ENCODE results near the gene HAO1.

The HAO1 gene

DNA sequence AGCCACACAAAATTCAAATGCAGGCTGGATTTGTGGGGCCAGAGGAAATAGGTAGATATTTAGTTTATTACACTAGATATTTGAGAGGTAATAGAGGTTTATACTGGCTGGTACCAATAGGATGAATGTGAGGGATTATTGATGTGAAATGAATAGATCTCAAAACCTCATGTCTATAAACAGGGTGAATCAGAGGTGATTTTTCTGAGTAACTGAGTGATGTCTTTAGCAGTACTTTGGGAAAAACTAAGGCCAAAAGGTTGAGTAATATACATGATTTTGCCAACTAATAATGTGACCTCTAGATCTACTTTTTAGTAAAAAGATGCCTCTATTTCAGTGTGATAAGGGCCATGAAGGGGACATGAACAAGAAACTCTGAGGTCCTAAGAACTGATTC is 86.8 kb downstream of the HAO1 start:
- TF ChIP-seq, protein P1, sequence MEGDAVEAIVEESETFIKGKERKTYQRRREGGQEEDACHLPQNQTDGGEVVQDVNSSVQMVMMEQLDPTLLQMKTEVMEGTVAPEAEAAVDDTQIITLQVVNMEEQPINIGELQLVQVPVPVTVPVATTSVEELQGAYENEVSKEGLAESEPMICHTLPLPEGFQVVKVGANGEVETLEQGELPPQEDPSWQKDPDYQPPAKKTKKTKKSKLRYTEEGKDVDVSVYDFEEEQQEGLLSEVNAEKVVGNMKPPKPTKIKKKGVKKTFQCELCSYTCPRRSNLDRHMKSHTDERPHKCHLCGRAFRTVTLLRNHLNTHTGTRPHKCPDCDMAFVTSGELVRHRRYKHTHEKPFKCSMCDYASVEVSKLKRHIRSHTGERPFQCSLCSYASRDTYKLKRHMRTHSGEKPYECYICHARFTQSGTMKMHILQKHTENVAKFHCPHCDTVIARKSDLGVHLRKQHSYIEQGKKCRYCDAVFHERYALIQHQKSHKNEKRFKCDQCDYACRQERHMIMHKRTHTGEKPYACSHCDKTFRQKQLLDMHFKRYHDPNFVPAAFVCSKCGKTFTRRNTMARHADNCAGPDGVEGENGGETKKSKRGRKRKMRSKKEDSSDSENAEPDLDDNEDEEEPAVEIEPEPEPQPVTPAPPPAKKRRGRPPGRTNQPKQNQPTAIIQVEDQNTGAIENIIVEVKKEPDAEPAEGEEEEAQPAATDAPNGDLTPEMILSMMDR (IDR thresholded peaks at IDR 0.05; ENCODE audit: low read depth, low read length, missing control alignments): no peak
- H3K36me3 ChIP-seq (replicated peaks): no peaks in the 10 kb centered on the region
- no peaks in the 10 kb centered on the region for H3K27me3 ChIP-seq (replicated peaks)
- in situ Hi-C loops (cut with HindIII; ENCODE audit: low pct_ligation_motif_present, low sequenced_read_pairs): no loop called here
- no peak overlapping the region for H3K27ac ChIP-seq
- DNase-seq: no peak
- H3K4me3 ChIP-seq (ENCODE audit: low read depth, low read length): no peak overlapping the region

DNA sequence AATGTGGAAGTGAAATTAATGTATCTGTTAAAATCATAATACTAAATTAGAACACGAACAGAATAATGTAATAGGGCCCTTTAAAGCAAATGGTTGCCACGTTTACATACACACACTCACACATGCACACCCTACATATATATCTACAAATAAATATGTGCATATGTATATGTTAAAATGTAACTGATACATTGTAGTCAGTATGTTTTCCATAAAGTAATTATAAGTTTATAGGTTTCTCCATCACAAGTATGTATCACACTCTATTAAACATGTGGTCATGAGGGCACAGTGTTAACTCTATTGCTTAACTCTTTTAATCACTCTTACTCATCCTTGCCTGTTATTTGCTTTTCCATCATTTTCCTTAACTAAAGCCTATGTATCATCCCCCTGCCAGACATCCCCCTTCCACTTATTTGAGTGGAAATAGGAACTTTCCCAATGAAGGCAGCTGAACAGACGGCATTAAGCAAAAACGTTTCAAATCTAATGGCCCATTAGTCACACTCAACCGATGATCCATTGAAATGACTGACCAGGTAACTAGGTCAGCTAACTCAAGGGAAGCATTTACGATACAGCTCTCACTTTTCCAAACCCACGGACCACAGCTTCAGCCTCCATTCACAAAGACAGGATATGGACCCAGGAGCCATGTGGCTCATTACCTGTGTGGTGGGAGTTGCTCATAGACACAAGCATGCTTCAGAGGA is 89.3 kb downstream of the HAO1 start:
- no peak for DNase-seq
- in situ Hi-C loops (cut with HindIII; ENCODE audit: low pct_ligation_motif_present, low sequenced_read_pairs): no loop called here
- TF ChIP-seq, protein P1 (IDR thresholded peaks at IDR 0.05; ENCODE audit: low read depth, low read length, missing control alignments): no peak
- H3K27ac ChIP-seq: no peak overlapping the region
- no peaks in the 10 kb centered on the region for H3K27me3 ChIP-seq (replicated peaks)
- H3K36me3 ChIP-seq (replicated peaks): no peaks in the 10 kb centered on the region
- no peak overlapping the region for H3K4me3 ChIP-seq (ENCODE audit: low read depth, low read length)

DNA sequence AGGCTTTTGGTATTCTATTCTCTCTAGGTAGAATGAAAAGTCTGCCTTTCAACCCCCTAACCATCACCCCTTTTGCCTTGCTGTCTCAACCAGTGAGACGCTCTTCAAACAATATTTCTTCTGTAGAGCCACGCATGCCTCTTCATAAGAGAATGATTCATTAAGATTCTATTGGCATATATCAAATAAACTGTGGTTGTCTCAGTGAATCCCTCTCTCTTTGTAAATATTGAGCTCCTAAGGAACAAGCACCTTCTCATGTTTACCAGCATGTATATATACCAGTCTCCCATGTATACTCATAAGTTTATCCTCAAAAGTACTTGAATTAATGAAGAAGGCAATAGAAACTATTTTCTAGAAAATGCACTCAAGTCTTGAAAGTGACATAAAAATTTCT is 90.6 kb downstream of the HAO1 start:
- DNase-seq: no peak
- in situ Hi-C loops (cut with HindIII; ENCODE audit: low pct_ligation_motif_present, low sequenced_read_pairs): no loop called here
- Histone ChIP-seq H3K27ac (no peak overlapping the region), H3K4me3 (ENCODE audit: low read depth, low read length) (no peak overlapping the region), H3K27me3 (replicated peaks) (no peaks in the 10 kb centered on the region), H3K36me3 (replicated peaks) (no peaks in the 10 kb centered on the region)
- TF ChIP-seq, protein P1 (IDR thresholded peaks at IDR 0.05; ENCODE audit: low read depth, low read length, missing control alignments): no peak

DNA sequence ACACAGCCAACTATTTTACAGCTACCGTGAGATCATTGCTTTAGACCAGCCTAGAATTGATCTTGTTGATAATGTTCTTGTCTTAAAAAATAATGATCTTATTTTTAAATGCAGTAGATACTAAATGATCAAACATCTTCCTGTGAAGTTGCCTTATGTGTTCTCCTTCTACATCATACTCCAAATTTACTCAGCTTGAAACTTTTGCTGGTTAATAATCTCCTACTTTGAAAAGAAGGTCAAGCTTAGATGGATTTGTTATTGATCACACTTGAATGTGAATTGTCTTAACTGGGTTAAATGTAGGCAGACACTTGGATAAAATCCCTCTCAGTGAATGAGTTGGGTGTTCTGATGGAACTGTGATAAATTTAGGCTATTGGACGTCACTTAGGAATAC is 91.9 kb downstream of the HAO1 start:
- no peaks in the 10 kb centered on the region for H3K36me3 ChIP-seq (replicated peaks)
- no peaks in the 10 kb centered on the region for H3K27me3 ChIP-seq (replicated peaks)
- no peak for DNase-seq

DNA sequence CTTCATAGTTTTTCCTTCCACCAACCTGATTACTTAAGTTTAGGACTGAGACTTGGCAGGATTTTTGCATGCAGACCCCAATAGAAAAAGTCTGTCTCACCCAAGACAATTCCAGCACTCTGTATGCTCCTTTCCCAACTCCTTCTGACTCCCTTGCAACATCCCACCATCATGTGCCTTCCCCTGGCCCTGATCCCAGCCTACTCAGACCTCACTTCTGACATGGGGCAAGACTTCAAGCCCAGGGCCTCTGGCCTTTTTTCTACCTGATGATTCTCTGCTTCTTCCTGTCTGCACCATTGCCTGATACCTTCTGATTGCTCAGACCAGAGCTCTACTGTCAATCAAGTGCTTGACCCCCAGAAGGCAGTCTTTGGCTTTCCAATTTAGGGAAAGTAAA is 96.6 kb downstream of the HAO1 start:
- TF ChIP-seq, protein P1 (IDR thresholded peaks at IDR 0.05; ENCODE audit: low read depth, low read length, missing control alignments): no peak
- H3K27ac ChIP-seq: no peak overlapping the region
- no peaks in the 10 kb centered on the region for H3K36me3 ChIP-seq (replicated peaks)
- DNase-seq: no peak
- in situ Hi-C loops (cut with HindIII; ENCODE audit: low pct_ligation_motif_present, low sequenced_read_pairs): no loop called here
- H3K4me3 ChIP-seq (ENCODE audit: low read depth, low read length): no peak overlapping the region
- no peaks in the 10 kb centered on the region for H3K27me3 ChIP-seq (replicated peaks)

More for the DNA sequence above, 91.9 kb downstream of the HAO1 start:
- H3K4me3 ChIP-seq (ENCODE audit: low read depth, low read length): no peak overlapping the region
- TF ChIP-seq, protein P1 (IDR thresholded peaks at IDR 0.05; ENCODE audit: low read depth, low read length, missing control alignments): no peak
- no peak overlapping the region for H3K27ac ChIP-seq
- in situ Hi-C loops (cut with HindIII; ENCODE audit: low pct_ligation_motif_present, low sequenced_read_pairs): no loop called here

DNA sequence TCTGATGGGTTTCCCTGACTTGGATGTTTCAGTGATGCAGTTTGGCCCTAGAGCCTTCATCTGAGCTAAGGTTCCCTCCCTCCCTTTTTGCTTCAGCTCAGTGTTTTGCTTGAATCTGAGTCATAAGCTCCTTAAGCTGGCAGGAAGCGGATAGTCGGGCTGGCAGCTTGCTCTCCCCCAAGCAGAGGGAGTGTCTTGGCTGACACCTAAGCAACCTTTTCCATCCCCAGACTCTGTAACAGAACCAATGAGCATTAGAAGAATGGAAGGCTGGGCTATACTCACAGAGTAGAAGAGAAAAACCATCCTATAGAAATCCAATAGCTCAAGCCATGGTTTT is 98.3 kb downstream of the HAO1 start:
- in situ Hi-C loops (cut with HindIII; ENCODE audit: low pct_ligation_motif_present, low sequenced_read_pairs): no loop called here
- DNase-seq: peak; percentile 73

More for the DNA sequence above, 98.3 kb downstream of the HAO1 start:
- TF ChIP-seq, protein P1 (IDR thresholded peaks at IDR 0.05; ENCODE audit: low read depth, low read length, missing control alignments): no peak
- Histone ChIP-seq H3K27ac (peak overlapping the region; percentile 53), H3K36me3 (replicated peaks) (no peaks in the 10 kb centered on the region), H3K4me3 (ENCODE audit: low read depth, low read length) (no peak overlapping the region), H3K27me3 (replicated peaks) (no peaks in the 10 kb centered on the region)
